GM19452 (cell line): ENCODE data around the gene KRT79.

Experiments used
- ATAC-seq: cut with Tn5 transposase; IDR thresholded peaks from one replicate; pipeline ENCODE4 v1.9.1; 2021; ENCODE audit not compliant: unreplicated experiment

Gene KRT79

GRCh38 chr12:52836042-52836466 is 1.9 kb upstream of the KRT79 start:
- no peak for ATAC-seq

- no peak for ATAC-seq
Measured at GRCh38 chr12:52835271-52836041, 1.3 kb upstream of the KRT79 start.

DNA sequence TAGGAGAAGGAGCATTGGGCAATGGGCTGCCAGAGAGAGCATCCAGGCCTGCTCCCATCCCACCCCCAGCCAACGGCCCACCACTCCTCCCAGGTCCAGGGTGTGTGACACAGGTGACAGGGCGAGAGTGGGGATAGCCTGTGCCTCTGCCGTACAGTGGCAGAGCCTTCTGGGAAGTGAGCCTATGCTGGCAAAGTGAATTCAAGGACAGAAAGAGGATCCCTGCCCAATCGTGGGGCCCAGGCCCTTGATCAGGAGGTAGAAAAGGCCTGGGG is 553 bp upstream of the KRT79 start:
- no peak for ATAC-seq

GRCh38 chr12:52832985-52833905 is 866 bp downstream of the KRT79 start:
- ATAC-seq: no peak

- no peak for ATAC-seq
Measured at GRCh38 chr12:52832451-52832850, 1.7 kb downstream of the KRT79 start.

- ATAC-seq: no peak
Measured at GRCh38 chr12:52831251-52831650, 2.9 kb downstream of the KRT79 start.

DNA sequence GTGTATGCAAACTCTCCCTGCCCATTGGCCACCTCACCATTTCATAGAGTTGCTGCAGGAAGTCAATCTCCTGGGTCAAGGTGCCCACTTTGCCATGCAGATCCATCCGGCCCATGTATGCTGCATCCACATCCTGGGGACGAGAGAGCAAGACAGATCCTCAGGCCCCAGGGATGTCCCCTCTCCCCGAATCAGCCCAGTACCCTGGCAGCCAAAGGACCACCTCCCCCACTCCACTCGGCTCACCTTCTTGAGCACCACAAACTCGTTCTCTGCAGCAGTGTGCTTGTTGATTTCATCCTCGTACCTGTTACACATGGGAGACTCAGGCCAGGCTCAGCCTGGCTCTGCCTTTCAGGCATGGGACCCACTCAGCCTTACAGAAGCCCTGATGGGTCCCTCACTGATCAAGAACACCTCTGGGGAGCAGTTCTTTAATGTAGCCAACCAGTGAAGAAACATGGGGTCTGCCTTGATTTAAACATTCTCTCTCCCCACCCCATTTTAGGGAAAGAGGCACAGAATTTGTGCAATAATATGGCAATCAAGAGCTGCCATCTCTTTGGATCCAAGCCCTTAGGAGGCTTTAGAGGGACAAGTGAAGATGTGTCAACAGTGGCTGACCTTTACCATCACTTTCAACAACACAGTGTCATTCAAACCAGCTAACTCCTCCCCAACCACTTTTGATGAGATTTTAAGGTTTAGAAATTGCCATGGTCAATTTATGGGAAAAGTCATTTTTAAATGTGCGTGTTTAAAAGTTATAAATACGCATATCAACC is 3.9 kb downstream of the KRT79 start:
- ATAC-seq: no peak

DNA sequence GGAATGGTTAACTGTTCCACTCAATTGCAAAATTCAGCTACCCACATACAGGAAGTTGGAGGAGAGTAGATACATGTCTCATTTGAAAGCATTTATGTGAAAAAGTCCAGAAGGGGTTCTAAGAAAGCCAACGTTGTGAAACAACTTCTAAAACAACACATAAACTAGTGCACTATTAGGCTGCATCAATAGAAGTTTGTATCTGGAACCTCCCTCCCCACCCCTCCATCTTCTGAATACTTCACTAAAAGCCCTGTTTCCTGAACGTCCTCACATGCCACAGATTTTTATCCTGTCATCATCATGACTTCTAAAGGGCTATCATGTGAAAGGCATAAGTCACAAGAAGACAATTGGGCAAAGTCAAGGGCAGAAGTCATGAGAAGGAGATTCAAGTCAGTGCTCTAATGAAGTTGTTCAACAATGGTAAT is 5.5 kb downstream of the KRT79 start:
- no peak for ATAC-seq

DNA sequence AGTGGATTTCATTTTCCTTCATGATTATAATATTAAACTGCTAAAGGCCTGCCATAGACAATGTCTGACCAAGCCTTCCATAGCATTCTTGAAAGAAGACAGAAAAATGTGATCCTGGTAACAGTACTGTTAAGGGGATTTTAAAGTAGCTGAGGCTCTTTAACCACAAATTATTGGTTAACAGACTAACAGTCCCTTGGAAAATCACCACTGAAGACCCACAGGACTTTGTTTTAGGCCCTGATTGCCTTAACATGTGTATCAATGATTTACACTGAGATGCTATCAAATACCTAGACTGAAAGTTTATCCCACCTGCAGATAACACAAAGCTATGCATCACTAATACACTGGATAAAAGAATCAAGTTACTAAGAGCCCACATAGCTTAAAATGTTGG is 6.0 kb downstream of the KRT79 start:
- no peak for ATAC-seq

- no peak for ATAC-seq
Measured at GRCh38 chr12:52827499-52828090, 6.5 kb downstream of the KRT79 start.

- no peak for ATAC-seq
Measured at GRCh38 chr12:52826611-52827498, 7.3 kb downstream of the KRT79 start.

- ATAC-seq: no peak
Measured at GRCh38 chr12:52825961-52826360, 8.2 kb downstream of the KRT79 start.

DNA sequence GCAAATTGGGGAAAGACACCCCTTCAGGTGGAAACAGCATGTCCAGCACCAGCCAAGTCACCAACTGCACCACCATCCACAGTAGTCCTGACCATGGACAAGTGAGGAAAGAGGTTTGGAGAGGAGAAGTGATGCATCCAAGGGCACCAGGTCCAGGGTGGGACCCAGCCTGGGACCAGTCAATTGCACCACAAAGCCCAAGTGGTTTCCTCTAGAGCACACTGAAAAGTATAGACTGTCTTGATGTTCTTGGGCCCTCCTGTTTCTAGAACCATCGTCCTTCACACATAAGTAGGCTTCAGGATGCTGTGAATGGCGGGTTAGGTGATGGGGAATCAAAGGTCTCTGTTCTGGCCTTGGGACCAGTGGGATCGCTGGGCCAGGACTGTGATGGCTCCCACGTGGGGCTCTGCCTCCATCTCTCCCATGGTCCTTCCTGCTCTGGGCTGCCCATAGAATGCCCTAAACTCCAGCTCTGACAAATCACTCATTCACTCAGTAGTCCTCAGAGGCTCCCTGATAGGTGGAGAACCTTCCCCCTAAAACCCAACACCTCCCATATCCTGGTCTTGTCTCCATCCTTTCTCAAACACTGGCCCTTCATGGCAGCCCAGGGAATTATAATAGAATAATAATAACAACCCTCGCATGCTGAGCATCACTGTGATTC is 9.2 kb downstream of the KRT79 start:
- ATAC-seq: no peak

DNA sequence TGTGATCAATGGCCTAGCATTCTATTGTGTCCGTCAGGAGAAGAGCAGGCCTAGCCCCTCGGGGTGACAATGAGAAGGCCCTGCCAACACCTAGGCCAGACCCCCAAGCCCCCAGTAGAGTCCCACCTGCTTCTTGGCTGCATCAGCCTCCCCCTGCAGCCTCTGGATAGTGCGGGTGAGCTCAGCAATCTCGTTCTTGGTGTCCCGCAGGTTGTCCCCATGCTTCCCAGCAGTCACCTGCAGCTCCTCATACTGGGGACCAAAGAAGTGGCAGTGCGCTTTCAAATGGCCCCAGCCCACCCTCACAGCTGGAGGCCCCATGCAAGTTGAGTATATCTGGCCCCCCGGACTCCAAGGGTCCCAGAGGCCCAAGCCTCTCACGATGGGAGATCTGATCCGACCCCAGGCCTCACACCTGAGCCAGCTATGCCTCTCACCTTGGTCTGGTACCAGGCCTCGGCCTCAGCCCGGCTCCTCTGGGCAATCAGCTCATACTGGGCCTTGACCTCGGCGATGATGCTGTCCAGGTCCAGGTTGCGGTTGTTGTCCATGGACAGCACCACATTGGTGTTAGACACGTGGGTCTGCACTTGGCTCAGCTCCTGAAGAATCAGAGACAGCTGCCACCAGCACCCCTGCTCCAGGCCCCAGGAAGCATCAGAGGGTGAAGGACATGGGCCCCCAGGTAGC is 10.2 kb downstream of the KRT79 start:
- ATAC-seq: no peak

GRCh38 chr12:52822771-52823510 is 11.2 kb downstream of the KRT79 start:
- ATAC-seq: no peak

GRCh38 chr12:52821826-52822660 is 12.1 kb downstream of the KRT79 start:
- no peak for ATAC-seq

DNA sequence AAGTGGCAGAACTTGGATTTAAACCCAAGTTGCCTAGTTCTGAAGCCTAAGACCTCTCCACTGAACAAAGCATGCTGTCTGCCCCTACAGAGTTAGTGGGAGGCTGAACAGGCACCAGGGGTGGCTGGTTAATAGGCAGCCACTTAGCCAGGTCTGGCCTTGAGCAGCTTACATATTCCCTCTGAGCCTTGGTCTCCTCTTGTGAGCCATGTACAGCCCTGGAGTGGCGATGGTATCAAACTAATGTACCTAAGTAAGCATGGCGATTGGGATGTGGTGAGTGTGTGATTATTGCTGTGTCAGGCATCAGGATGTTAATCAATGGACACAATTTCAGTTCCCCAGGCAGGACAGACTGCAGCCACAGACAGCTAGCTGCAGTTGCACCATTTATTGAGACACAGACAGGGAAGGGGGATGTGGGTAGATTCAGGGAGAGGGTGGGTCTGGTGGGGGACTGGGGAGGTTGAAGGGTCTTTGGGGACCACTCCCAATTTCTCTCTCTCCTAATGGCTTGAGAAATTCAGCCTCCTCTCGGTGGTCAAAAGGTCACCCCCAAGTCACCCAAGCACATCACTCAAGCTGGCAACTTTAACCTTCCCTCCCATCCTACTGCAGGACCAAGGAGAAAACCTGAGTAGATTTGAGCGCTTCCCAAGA is 12.9 kb downstream of the KRT79 start:
- ATAC-seq: no peak
